NOMO-1 (cell line): ENCODE results near the gene ZNG1C.
"Not testable (repeated sequence)": the region's sequence is repeated elsewhere in the genome, so short reads cannot be mapped to it uniquely, and the experiment has no call there.

ENCODE experiments used
- DNase-seq, 2 experiments: peaks; one replicate each; lab custom pipeline; 2025; ENCODE audit not compliant: unreplicated experiment in 2 of 2; lab: John Stamatoyannopoulos, UW

Gene ZNG1C

GRCh38 chr9:68342265-68343025 lies 100.7 kb downstream of the ZNG1C start:
- not testable (repeated sequence) for DNase-seq

GRCh38 chr9:68343242-68343641 lies 101.5 kb downstream of the ZNG1C start:
- DNase-seq: not testable (repeated sequence)

GRCh38 chr9:68343992-68344391 lies 102.2 kb downstream of the ZNG1C start:
- not testable (repeated sequence) for DNase-seq
